ENCODE measurements around the gene CTTNBP2. TPM values are rescaled to one million over a fixed set of nuclear protein-coding genes. Genes with fewer than 3 reads are reported as not detected.

Gene CTTNBP2
- total RNA-seq, 2 donors from 2014 or later: 9.2 to 12.0 TPM

- Histone ChIP-seq H3K27me3 (replicated peaks; ENCODE audit: insufficient read depth) (no peaks in the 10 kb centered on the region), H3K4me1 (ENCODE audit: control insufficient read depth in 1 of 2, low read depth in 2 of 2) (no peaks in the 10 kb centered on the region), H3K27ac (no peak overlapping the region), H3K4me3 (no peak overlapping the region), H3K9me3 (no peaks in the 10 kb centered on the region), H3K36me3 (peaks cover 6% of the 10 kb centered on the region)
- no peak for DNase-seq (ENCODE audit: low spot score)
- no peak for TF ChIP-seq CTCF (IDR thresholded peaks at IDR 0.05)
- no peak for ATAC-seq (ENCODE audit: insufficient number of reproducible peaks, low FRiP score, low read depth)
Observed at GRCh38 chr7:117730390-117730789, 142.9 kb downstream of the CTTNBP2 start.

GRCh38 chr7:117728890-117729624 is 144.2 kb downstream of the CTTNBP2 start:
- Histone ChIP-seq H3K27ac (no peak overlapping the region), H3K27me3 (replicated peaks; ENCODE audit: insufficient read depth) (no peaks in the 10 kb centered on the region), H3K36me3 (peaks cover 8% of the 10 kb centered on the region), H3K9me3 (no peaks in the 10 kb centered on the region), H3K4me3 (no peak overlapping the region), H3K4me1 (ENCODE audit: control insufficient read depth in 1 of 2, low read depth in 2 of 2) (no peaks in the 10 kb centered on the region)
- DNase-seq (ENCODE audit: low spot score) (no peak), ATAC-seq (ENCODE audit: insufficient number of reproducible peaks, low FRiP score, low read depth) (no peak)
- TF ChIP-seq CTCF (IDR thresholded peaks at IDR 0.05): no peak

- DNase-seq (ENCODE audit: low spot score) (no peak), ATAC-seq (ENCODE audit: insufficient number of reproducible peaks, low FRiP score, low read depth) (no peak)
- no peak overlapping the region for H3K27ac ChIP-seq
- no peak for TF ChIP-seq CTCF (IDR thresholded peaks at IDR 0.05)
- H3K36me3 ChIP-seq: peaks cover 8% of the 10 kb centered on the region
- H3K9me3 ChIP-seq: no peaks in the 10 kb centered on the region
- no peaks in the 10 kb centered on the region for H3K4me1 ChIP-seq (ENCODE audit: control insufficient read depth in 1 of 2, low read depth in 2 of 2)
- no peak overlapping the region for H3K4me3 ChIP-seq
- H3K27me3 ChIP-seq (replicated peaks; ENCODE audit: insufficient read depth): no peaks in the 10 kb centered on the region
Observed at GRCh38 chr7:117724898-117725297, 148.3 kb downstream of the CTTNBP2 start.

- Histone ChIP-seq H3K36me3 (peaks cover 3% of the 10 kb centered on the region), H3K27me3 (replicated peaks; ENCODE audit: insufficient read depth) (no peaks in the 10 kb centered on the region), H3K4me1 (ENCODE audit: control insufficient read depth in 1 of 2, low read depth in 2 of 2) (no peaks in the 10 kb centered on the region), H3K27ac (no peak overlapping the region), H3K9me3 (no peaks in the 10 kb centered on the region), H3K4me3 (no peak overlapping the region)
- DNase-seq (ENCODE audit: low spot score) (no peak), ATAC-seq (ENCODE audit: insufficient number of reproducible peaks, low FRiP score, low read depth) (no peak)
- no peak for TF ChIP-seq CTCF (IDR thresholded peaks at IDR 0.05)
Observed at GRCh38 chr7:117719377-117719776, 153.9 kb downstream of the CTTNBP2 start.

GRCh38 chr7:117718116-117718835 is 155.0 kb downstream of the CTTNBP2 start:
- no peak overlapping the region for H3K27ac ChIP-seq
- no peak overlapping the region for H3K4me3 ChIP-seq
- no peak for TF ChIP-seq CTCF (IDR thresholded peaks at IDR 0.05)
- H3K36me3 ChIP-seq: no peaks in the 10 kb centered on the region
- H3K4me1 ChIP-seq (ENCODE audit: control insufficient read depth in 1 of 2, low read depth in 2 of 2): no peaks in the 10 kb centered on the region
- H3K27me3 ChIP-seq (replicated peaks; ENCODE audit: insufficient read depth): no peaks in the 10 kb centered on the region
- ATAC-seq (ENCODE audit: insufficient number of reproducible peaks, low FRiP score, low read depth) (no peak), DNase-seq (ENCODE audit: low spot score) (no peak)
- H3K9me3 ChIP-seq: no peaks in the 10 kb centered on the region
